Hematopoietic multipotent progenitor cell treated with erythropoietin and hydrocortisone succinate and interleukin-3 and kit ligand, for 4 days (in vitro differentiated cells): ENCODE results near the gene GABRA4.
A peak's percentile ranks its signal among the peaks of the same experiment; 100 is the strongest.

Source experiments
- DNase-seq: peaks from one replicate; pipeline ENCODE4 v3.0.0-alpha.2; 2015

GABRA4 gene

GRCh38 chr4:46977245-46977644, 16.1 kb downstream of the GABRA4 start:
- no peak for DNase-seq

- peak; percentile 14 for DNase-seq
These were observed 17.4 kb downstream of the GABRA4 start for GRCh38 chr4:46975812-46976553.

GRCh38 chr4:46974891-46975543, 18.4 kb downstream of the GABRA4 start:
- DNase-seq = no peak

- no peak for DNase-seq
These were observed 24.5 kb downstream of the GABRA4 start for GRCh38 chr4:46968847-46969246.

- no peak for DNase-seq
These were observed 25.8 kb downstream of the GABRA4 start for GRCh38 chr4:46967631-46968030.

- DNase-seq = no peak
These were observed 34.5 kb downstream of the GABRA4 start for GRCh38 chr4:46958742-46959488.

GRCh38 chr4:46956451-46956850, 36.9 kb downstream of the GABRA4 start:
- no peak for DNase-seq

GRCh38 chr4:46955601-46956000, 37.8 kb downstream of the GABRA4 start:
- DNase-seq = no peak

- no peak for DNase-seq
These were observed 38.7 kb downstream of the GABRA4 start for GRCh38 chr4:46954643-46955042.

- no peak for DNase-seq
These were observed 39.8 kb downstream of the GABRA4 start for GRCh38 chr4:46953564-46953963.

GRCh38 chr4:46952451-46952850, 40.9 kb downstream of the GABRA4 start:
- DNase-seq = no peak

- DNase-seq = no peak
These were observed 42.6 kb downstream of the GABRA4 start for GRCh38 chr4:46950826-46951225.

- no peak for DNase-seq
These were observed 43.6 kb downstream of the GABRA4 start for GRCh38 chr4:46949822-46950221.

GRCh38 chr4:46947541-46947940, 45.8 kb downstream of the GABRA4 start:
- DNase-seq = no peak

GRCh38 chr4:46946919-46947536, 46.4 kb downstream of the GABRA4 start:
- no peak for DNase-seq

GRCh38 chr4:46945062-46945461, 48.3 kb downstream of the GABRA4 start:
- DNase-seq = no peak

GRCh38 chr4:46944345-46944744, 49.0 kb downstream of the GABRA4 start:
- DNase-seq = no peak

- peak; percentile 10 for DNase-seq
These were observed 55.9 kb downstream of the GABRA4 start for GRCh38 chr4:46937493-46937892.

GRCh38 chr4:46934726-46935125, 58.7 kb downstream of the GABRA4 start:
- DNase-seq = no peak

GRCh38 chr4:46933686-46934085, 59.7 kb downstream of the GABRA4 start:
- DNase-seq = no peak

GRCh38 chr4:46931981-46932380, 61.4 kb downstream of the GABRA4 start:
- peak; percentile 61 for DNase-seq

GRCh38 chr4:46930891-46931290, 62.5 kb downstream of the GABRA4 start:
- DNase-seq = no peak

- DNase-seq = no peak
These were observed 66.2 kb downstream of the GABRA4 start for GRCh38 chr4:46927201-46927600.
